Measurements from ENCODE around the gene FUT4.
A peak's percentile ranks its signal among the peaks of the same experiment; 100 is the strongest.

DNA sequence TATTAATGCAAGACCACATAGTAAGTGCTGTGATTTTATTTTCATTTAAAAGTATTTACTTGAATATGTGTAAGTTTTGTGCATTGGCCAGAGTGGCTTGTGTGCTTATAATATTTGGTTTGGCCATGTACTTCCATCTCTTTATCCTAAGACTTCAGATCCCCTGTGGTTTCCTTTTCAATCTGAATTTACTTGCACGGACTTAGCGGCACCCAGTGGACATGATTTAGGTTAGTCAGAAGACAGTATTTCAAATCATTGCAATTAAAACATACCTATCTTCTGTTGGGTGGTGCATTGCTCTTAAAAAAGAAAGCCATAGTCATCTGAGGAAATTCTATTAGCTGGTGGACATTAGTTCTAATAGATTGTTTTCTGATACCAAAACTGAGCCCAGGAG is 54.2 kb downstream of the FUT4 start:
- TF ChIP-seq, protein P1, sequence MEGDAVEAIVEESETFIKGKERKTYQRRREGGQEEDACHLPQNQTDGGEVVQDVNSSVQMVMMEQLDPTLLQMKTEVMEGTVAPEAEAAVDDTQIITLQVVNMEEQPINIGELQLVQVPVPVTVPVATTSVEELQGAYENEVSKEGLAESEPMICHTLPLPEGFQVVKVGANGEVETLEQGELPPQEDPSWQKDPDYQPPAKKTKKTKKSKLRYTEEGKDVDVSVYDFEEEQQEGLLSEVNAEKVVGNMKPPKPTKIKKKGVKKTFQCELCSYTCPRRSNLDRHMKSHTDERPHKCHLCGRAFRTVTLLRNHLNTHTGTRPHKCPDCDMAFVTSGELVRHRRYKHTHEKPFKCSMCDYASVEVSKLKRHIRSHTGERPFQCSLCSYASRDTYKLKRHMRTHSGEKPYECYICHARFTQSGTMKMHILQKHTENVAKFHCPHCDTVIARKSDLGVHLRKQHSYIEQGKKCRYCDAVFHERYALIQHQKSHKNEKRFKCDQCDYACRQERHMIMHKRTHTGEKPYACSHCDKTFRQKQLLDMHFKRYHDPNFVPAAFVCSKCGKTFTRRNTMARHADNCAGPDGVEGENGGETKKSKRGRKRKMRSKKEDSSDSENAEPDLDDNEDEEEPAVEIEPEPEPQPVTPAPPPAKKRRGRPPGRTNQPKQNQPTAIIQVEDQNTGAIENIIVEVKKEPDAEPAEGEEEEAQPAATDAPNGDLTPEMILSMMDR (IDR thresholded peaks at IDR 0.05), result peak in 4 of 7 experiments; percentile 22 to 38 (median 32)
- no peak for TF ChIP-seq POLR2A (IDR thresholded peaks at IDR 0.05)

All from body of pancreas (tissue), 4 donors.